ENCODE data around the gene TRIL.

TRIL gene

DNA sequence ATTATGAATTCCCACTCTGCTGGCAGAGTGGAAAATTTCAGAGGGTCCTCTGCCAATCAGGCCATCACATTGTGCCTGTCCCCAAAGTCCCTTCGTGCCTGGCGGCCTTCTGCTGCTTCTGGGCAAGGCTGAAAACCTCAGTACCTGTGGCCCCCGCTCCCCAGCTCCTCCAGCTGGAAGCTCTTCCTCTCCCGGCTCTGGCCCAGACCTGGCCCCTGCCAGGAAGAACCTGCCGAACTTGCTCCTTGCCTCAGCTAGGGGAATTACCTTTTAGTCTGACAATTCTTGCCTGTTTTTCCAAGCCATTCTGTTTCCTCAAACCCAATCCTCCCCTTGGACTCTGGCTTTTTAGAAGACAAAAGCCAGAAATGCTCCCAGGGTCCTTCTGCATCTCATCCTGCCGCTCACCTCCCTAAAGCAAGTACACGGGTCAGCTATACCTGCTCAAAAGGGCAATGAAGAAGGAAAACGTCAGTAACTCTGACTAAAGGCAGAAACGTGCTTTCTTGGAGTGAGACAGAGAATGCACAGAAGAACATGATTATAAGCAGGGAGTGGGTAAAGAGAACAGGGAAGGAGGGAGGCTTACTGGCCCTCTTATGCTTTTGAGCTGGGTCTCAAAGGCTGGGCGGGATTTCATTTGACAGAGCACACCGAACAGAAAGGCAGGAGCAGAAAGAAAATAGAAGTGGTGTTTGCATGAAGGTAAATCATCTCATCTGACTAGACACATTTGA, 28.1 kb upstream of the TRIL start:
- H3K79me2 ChIP-seq (ENCODE audit: control insufficient read depth, insufficient read depth, low read length), result no peaks in the 10 kb centered on the region
- H4K8ac ChIP-seq (ENCODE audit: low read depth, low read length), result no peak overlapping the region
- H3K27me3 ChIP-seq (ENCODE audit: insufficient read depth, low read length, poor library complexity), result no peaks in the 10 kb centered on the region
- H3K4me3 ChIP-seq (ENCODE audit: low read length), result no peak overlapping the region
- H3K36me3 ChIP-seq (ENCODE audit: control insufficient read depth, insufficient read depth, low read length), result no peaks in the 10 kb centered on the region
- H3K56ac ChIP-seq (ENCODE audit: low read length), result no peak overlapping the region
- no peak overlapping the region for H3K4me2 ChIP-seq (ENCODE audit: low read length)
- H3K4me1 ChIP-seq (ENCODE audit: control insufficient read depth, low read depth, low read length), result peaks cover under 1% of the 10 kb centered on the region
- no peak overlapping the region for H2BK5ac ChIP-seq (ENCODE audit: low read length)
- H2BK15ac ChIP-seq (replicated peaks; ENCODE audit: low read depth), result peak overlapping the region; percentile 59
- no peak for DNase-seq
- H3K27ac ChIP-seq (ENCODE audit: low read depth, low read length), result no peak overlapping the region
- H3K18ac ChIP-seq (ENCODE audit: low read length), result no peak overlapping the region
- H2AK5ac ChIP-seq (ENCODE audit: low read length), result no peak overlapping the region
- H2BK120ac ChIP-seq (ENCODE audit: low read depth, low read length), result no peak overlapping the region
- no peak overlapping the region for H3K4ac ChIP-seq (ENCODE audit: low read depth, low read length)
- H3K9ac ChIP-seq (ENCODE audit: low read length), result no peak overlapping the region
- H3K79me1 ChIP-seq (ENCODE audit: low read length), result no peaks in the 10 kb centered on the region
- no CpG with 5 or more reads among the region's 11 CpGs for WGBS (ENCODE audit: extremely low coverage, insufficient coverage, low lambda C conversion rate)
- H3K23ac ChIP-seq (ENCODE audit: low read length), result no peak overlapping the region
- no peak overlapping the region for H4K5ac ChIP-seq (ENCODE audit: low read length)

DNA sequence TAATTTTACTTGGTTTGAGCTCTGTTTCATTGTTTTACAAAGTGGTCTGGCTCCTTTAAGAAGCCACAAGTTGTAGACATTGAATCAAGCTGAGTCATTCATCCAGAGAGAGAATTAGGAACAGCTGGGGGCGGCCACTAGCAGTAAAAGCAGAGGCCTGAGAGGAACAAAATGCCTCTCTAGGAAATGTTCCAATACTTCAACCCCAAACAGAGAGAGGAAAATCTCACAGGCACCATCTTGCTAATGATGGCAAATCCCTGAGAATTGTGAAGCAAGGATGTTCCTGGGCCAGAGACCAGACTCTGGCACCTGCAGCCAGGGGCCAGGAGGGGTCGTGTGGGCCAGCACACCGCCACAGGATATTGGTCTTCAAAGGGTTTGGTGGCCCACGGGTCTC, 26.5 kb upstream of the TRIL start:
- peak overlapping the region; percentile 25 for H3K18ac ChIP-seq (ENCODE audit: low read length)
- no peaks in the 10 kb centered on the region for H3K79me2 ChIP-seq (ENCODE audit: control insufficient read depth, insufficient read depth, low read length)
- no peak overlapping the region for H4K8ac ChIP-seq (ENCODE audit: low read depth, low read length)
- H3K79me1 ChIP-seq (ENCODE audit: low read length), result no peaks in the 10 kb centered on the region
- H3K4me3 ChIP-seq (ENCODE audit: low read length), result no peak overlapping the region
- H2BK15ac ChIP-seq (replicated peaks; ENCODE audit: low read depth), result peak overlapping the region; percentile 97
- H3K23ac ChIP-seq (ENCODE audit: low read length), result no peak overlapping the region
- H3K4ac ChIP-seq (ENCODE audit: low read depth, low read length), result peak overlapping the region; percentile 61
- no peak overlapping the region for H2AK5ac ChIP-seq (ENCODE audit: low read length)
- no peak overlapping the region for H3K4me2 ChIP-seq (ENCODE audit: low read length)
- H3K27me3 ChIP-seq (ENCODE audit: insufficient read depth, low read length, poor library complexity), result no peaks in the 10 kb centered on the region
- H3K27ac ChIP-seq (ENCODE audit: low read depth, low read length), result peak overlapping the region; percentile 22
- no peak overlapping the region for H2BK5ac ChIP-seq (ENCODE audit: low read length)
- no peaks in the 10 kb centered on the region for H3K36me3 ChIP-seq (ENCODE audit: control insufficient read depth, insufficient read depth, low read length)
- WGBS (ENCODE audit: extremely low coverage, insufficient coverage, low lambda C conversion rate), result no CpG with 5 or more reads among the region's 4 CpGs
- H3K4me1 ChIP-seq (ENCODE audit: control insufficient read depth, low read depth, low read length), result peaks cover 5% of the 10 kb centered on the region
- H2BK120ac ChIP-seq (ENCODE audit: low read depth, low read length), result no peak overlapping the region
- H3K9ac ChIP-seq (ENCODE audit: low read length), result no peak overlapping the region
- H4K5ac ChIP-seq (ENCODE audit: low read length), result no peak overlapping the region
- no peak overlapping the region for H3K56ac ChIP-seq (ENCODE audit: low read length)
- peak; percentile 81 for DNase-seq

DNA sequence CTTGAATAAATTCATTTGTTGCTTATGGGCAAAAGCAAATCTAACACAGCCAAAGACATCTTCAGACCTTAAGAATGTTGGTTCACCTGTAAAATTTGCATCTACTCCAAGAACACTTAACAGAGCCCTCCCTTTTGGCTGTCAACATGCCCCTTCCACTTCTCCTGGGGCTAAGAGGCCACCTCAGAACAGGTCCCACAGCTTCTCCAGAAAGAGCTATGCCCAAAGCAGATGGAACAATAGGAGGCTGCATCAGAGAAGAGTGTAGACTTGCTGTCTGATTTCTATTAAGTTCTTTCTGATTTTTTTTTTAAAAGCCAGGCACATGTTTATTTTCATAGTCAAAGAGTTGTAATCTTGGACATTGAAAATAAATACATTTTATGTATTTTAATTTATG, 26.1 kb upstream of the TRIL start:
- Histone ChIP-seq H2BK120ac (ENCODE audit: low read depth, low read length) (peak overlapping the region; percentile 64), H3K27me3 (ENCODE audit: insufficient read depth, low read length, poor library complexity) (no peaks in the 10 kb centered on the region), H2AK5ac (ENCODE audit: low read length) (no peak overlapping the region), H3K4me1 (ENCODE audit: control insufficient read depth, low read depth, low read length) (peaks cover 5% of the 10 kb centered on the region), H3K56ac (ENCODE audit: low read length) (no peak overlapping the region), H2BK15ac (replicated peaks; ENCODE audit: low read depth) (no peak overlapping the region), H4K8ac (ENCODE audit: low read depth, low read length) (no peak overlapping the region), H3K23ac (ENCODE audit: low read length) (no peak overlapping the region), H3K9ac (ENCODE audit: low read length) (no peak overlapping the region), H3K79me2 (ENCODE audit: control insufficient read depth, insufficient read depth, low read length) (no peaks in the 10 kb centered on the region), H3K4me2 (ENCODE audit: low read length) (no peak overlapping the region), H3K4ac (ENCODE audit: low read depth, low read length) (peak overlapping the region; percentile 60), H2BK5ac (ENCODE audit: low read length) (no peak overlapping the region), H3K18ac (ENCODE audit: low read length) (peak overlapping the region; percentile 63), H3K79me1 (ENCODE audit: low read length) (no peaks in the 10 kb centered on the region), H3K4me3 (ENCODE audit: low read length) (no peak overlapping the region), H3K27ac (ENCODE audit: low read depth, low read length) (no peak overlapping the region), H4K5ac (ENCODE audit: low read length) (no peak overlapping the region), H3K36me3 (ENCODE audit: control insufficient read depth, insufficient read depth, low read length) (no peaks in the 10 kb centered on the region)
- no peak for DNase-seq

DNA sequence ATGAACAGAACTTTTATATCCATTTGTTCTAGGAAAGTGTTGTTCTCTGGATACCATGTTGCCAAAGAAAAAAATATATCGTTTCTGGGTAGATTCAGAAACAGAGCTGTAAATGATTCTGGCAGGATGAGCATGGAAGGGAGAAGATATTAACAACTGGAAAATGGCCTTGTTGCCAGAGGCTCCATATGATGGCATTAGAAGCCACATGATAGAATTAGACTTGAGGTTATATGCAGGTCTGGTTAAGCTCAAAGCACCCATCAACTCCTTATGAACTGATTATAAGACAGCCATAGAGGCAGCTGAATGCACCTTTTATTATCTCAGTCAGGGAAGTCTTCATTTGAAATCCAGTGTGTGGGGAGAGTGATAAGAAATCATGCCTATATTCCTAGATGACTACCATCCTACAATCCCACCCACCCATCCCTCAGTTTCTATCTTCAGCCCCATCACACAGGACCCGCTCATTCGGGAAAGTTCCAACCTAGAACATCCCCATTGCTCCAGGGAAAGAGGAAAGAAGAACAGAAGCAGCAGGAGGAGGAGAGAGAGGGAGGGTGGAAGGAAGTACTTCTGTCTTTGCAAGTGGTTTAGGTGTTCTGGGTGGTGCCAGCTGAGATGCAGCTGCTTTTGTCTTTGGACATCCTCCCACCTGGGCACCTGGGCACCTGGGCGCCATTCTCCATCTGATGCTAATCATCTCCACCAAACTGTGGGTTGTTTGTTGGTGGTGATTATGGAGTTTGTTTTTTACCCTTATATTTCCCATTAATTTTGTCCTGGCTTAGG, 25.5 kb upstream of the TRIL start:
- no peaks in the 10 kb centered on the region for H3K36me3 ChIP-seq (ENCODE audit: control insufficient read depth, insufficient read depth, low read length)
- no peak overlapping the region for H4K8ac ChIP-seq (ENCODE audit: low read depth, low read length)
- no peak overlapping the region for H4K5ac ChIP-seq (ENCODE audit: low read length)
- no peak overlapping the region for H3K9ac ChIP-seq (ENCODE audit: low read length)
- H3K4me2 ChIP-seq (ENCODE audit: low read length), result no peak overlapping the region
- no peaks in the 10 kb centered on the region for H3K27me3 ChIP-seq (ENCODE audit: insufficient read depth, low read length, poor library complexity)
- H3K23ac ChIP-seq (ENCODE audit: low read length), result no peak overlapping the region
- H3K4ac ChIP-seq (ENCODE audit: low read depth, low read length), result no peak overlapping the region
- H3K18ac ChIP-seq (ENCODE audit: low read length), result no peak overlapping the region
- peak overlapping the region; percentile 64 for H2BK120ac ChIP-seq (ENCODE audit: low read depth, low read length)
- DNase-seq, result no peak
- no CpG with 5 or more reads among the region's 4 CpGs for WGBS (ENCODE audit: extremely low coverage, insufficient coverage, low lambda C conversion rate)
- no peak overlapping the region for H3K4me3 ChIP-seq (ENCODE audit: low read length)
- peaks cover 5% of the 10 kb centered on the region for H3K4me1 ChIP-seq (ENCODE audit: control insufficient read depth, low read depth, low read length)
- H3K27ac ChIP-seq (ENCODE audit: low read depth, low read length), result no peak overlapping the region
- no peaks in the 10 kb centered on the region for H3K79me2 ChIP-seq (ENCODE audit: control insufficient read depth, insufficient read depth, low read length)
- no peak overlapping the region for H3K56ac ChIP-seq (ENCODE audit: low read length)
- H2BK15ac ChIP-seq (replicated peaks; ENCODE audit: low read depth), result peak overlapping the region; percentile 67
- no peak overlapping the region for H2AK5ac ChIP-seq (ENCODE audit: low read length)
- no peak overlapping the region for H2BK5ac ChIP-seq (ENCODE audit: low read length)
- H3K79me1 ChIP-seq (ENCODE audit: low read length), result no peaks in the 10 kb centered on the region

DNA sequence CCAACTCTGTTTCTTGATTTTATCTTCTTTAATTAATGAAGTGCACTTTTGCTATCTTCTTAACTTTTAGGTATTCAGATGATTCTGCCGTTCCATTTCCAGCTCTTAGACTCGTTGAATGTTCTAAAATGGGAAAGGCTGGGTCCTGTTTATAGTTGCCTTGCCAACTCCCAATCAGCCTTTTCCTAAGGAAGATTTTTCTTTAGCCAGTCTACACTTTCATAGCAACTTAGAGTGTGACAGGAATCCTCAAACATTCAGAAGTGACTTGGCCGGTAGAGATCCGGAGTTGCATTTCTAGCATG, 23.0 kb upstream of the TRIL start:
- WGBS (ENCODE audit: extremely low coverage, insufficient coverage, low lambda C conversion rate), result no CpG with 5 or more reads among the region's 4 CpGs
- no peak overlapping the region for H3K23ac ChIP-seq (ENCODE audit: low read length)
- H3K4me3 ChIP-seq (ENCODE audit: low read length), result no peak overlapping the region
- peak overlapping the region; percentile 9 for H2BK15ac ChIP-seq (replicated peaks; ENCODE audit: low read depth)
- no peak for DNase-seq
- no peak overlapping the region for H3K4me2 ChIP-seq (ENCODE audit: low read length)
- H2BK120ac ChIP-seq (ENCODE audit: low read depth, low read length), result no peak overlapping the region
- H2BK5ac ChIP-seq (ENCODE audit: low read length), result no peak overlapping the region
- H3K56ac ChIP-seq (ENCODE audit: low read length), result no peak overlapping the region
- no peaks in the 10 kb centered on the region for H3K36me3 ChIP-seq (ENCODE audit: control insufficient read depth, insufficient read depth, low read length)
- no peak overlapping the region for H3K27ac ChIP-seq (ENCODE audit: low read depth, low read length)
- peaks cover 5% of the 10 kb centered on the region for H3K4me1 ChIP-seq (ENCODE audit: control insufficient read depth, low read depth, low read length)
- H3K9ac ChIP-seq (ENCODE audit: low read length), result no peak overlapping the region
- no peak overlapping the region for H4K5ac ChIP-seq (ENCODE audit: low read length)
- H3K79me1 ChIP-seq (ENCODE audit: low read length), result no peaks in the 10 kb centered on the region
- no peaks in the 10 kb centered on the region for H3K27me3 ChIP-seq (ENCODE audit: insufficient read depth, low read length, poor library complexity)
- H4K8ac ChIP-seq (ENCODE audit: low read depth, low read length), result no peak overlapping the region
- H2AK5ac ChIP-seq (ENCODE audit: low read length), result no peak overlapping the region
- H3K18ac ChIP-seq (ENCODE audit: low read length), result no peak overlapping the region
- H3K79me2 ChIP-seq (ENCODE audit: control insufficient read depth, insufficient read depth, low read length), result no peaks in the 10 kb centered on the region
- H3K4ac ChIP-seq (ENCODE audit: low read depth, low read length), result no peak overlapping the region

All from mesendoderm (in vitro differentiated cells).